DOHH2 (cell line): ENCODE data around the gene KCNK5.

ENCODE experiments used
- H3F3A ChIP-seq: fragments of 200-600 bp; sonication (generic), shearing (Covaris generic); 2 replicates; pipeline ENCODE4 v1.6.0; 2016; ENCODE audit warnings: antibody characterized with exemption, mild to moderate bottlenecking; ENCODE audit not compliant: control insufficient read depth, insufficient read depth
- H3K27ac ChIP-seq: fragments of 200-600 bp; sonication (generic); 2 replicates; pipeline ENCODE4 v1.5.1; 2014; ENCODE audit warnings: low read depth, mild to moderate bottlenecking, low read length, moderate library complexity
- H3K27me3 ChIP-seq: fragments of 200-600 bp; sonication (generic); 2 replicates; pipeline ENCODE4 v1.6.1; 2014; ENCODE audit warnings: mild to moderate bottlenecking, low read length, mixed read lengths; ENCODE audit not compliant: control insufficient read depth
- H3K36me3 ChIP-seq: fragments of 200-600 bp; sonication (generic); 2 replicates; pipeline ENCODE4 v1.6.1; 2014; ENCODE audit warnings: mild to moderate bottlenecking, low read length, moderate library complexity, mixed read lengths; ENCODE audit not compliant: control insufficient read depth
- H3K4me1 ChIP-seq: fragments of 200-600 bp; sonication (generic); 2 replicates; pipeline ENCODE4 v1.6.1; 2014; ENCODE audit warnings: mild to moderate bottlenecking, low read length, mixed read lengths; ENCODE audit not compliant: control insufficient read depth
- H3K4me2 ChIP-seq: fragments of 200-600 bp; sonication (generic); 2 replicates; pipeline ENCODE4 v1.6.0; 2014; ENCODE audit warnings: mild to moderate bottlenecking, low read length, moderate library complexity
- H3K4me3 ChIP-seq: fragments of 200-600 bp; sonication (generic); 2 replicates; pipeline ENCODE4 v1.5.1; 2014; ENCODE audit warnings: mild to moderate bottlenecking, low read length, mixed read lengths
- H3K79me2 ChIP-seq: fragments of 200-600 bp; sonication (generic); 2 replicates; pipeline ENCODE4 v1.6.1; 2014; ENCODE audit warnings: mild to moderate bottlenecking, low read length, mixed read lengths; ENCODE audit not compliant: control insufficient read depth
- H3K9me2 ChIP-seq: fragments of 200-600 bp; sonication (generic); replicated peaks from 2 replicates; pipeline ENCODE4 v1.6.1; 2014; ENCODE audit warnings: mild to moderate bottlenecking, low read length, mixed read lengths; ENCODE audit not compliant: control insufficient read depth
- H3K9me3 ChIP-seq: fragments of 200-600 bp; sonication (generic); 2 replicates; pipeline ENCODE4 v1.6.1; 2014; ENCODE audit warnings: antibody characterized with exemption, low read length, mixed read lengths; ENCODE audit not compliant: control insufficient read depth, insufficient read depth
- H4K20me1 ChIP-seq: fragments of 200-600 bp; sonication (generic); 2 replicates; pipeline ENCODE4 v1.6.0; 2014; ENCODE audit warnings: low read depth, mild to moderate bottlenecking, antibody characterized with exemption, low read length, moderate library complexity; ENCODE audit not compliant: control insufficient read depth, insufficient read depth
- EZH2phosphoT487 ChIP-seq: fragments of 200-600 bp; sonication (generic); IDR thresholded peaks from 2 replicates; pipeline ENCODE4 v1.6.1; 2017; ENCODE audit warnings: borderline replicate concordance, mild to moderate bottlenecking, antibody characterized with exemption, low read length, moderate library complexity, mixed read lengths
- TF ChIP-seq, protein P1 (sequence below): fragments of 200-600 bp; sonication (generic); IDR thresholded peaks from one replicate; pipeline ENCODE4 v1.5.1; 2014; ENCODE audit warnings: antibody characterized with exemption, mild to moderate bottlenecking, low read depth, low read length; ENCODE audit not compliant: poor library complexity, severe bottlenecking

Gene KCNK5

DNA sequence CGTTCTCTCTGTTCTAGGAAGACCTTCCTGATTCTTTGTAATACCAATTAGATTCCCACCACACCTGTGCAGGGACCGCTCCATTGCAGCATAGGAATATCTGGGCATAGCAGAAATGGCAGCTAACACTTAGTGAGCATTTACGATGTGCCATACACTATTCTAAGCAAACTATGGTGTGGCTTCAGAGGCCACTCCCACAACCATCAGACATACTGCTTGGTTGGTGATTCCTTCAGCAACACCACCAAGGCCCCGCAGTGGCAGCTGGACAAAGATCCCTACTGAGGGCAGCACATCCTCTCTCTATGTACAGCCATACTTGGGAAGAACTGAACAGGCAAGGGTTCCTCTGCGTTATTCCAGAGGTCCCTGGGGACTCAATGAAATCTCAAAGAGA is 6.2 kb downstream of the KCNK5 start:
- Histone ChIP-seq H4K20me1 (no peaks in the 10 kb centered on the region), H3K4me2 (no peak overlapping the region), H3K9me3 (no peaks in the 10 kb centered on the region), H3K9me2 (no peaks in the 10 kb centered on the region), H3K27ac (no peak overlapping the region), H3K79me2 (no peaks in the 10 kb centered on the region), H3K4me1 (no peaks in the 10 kb centered on the region), H3F3A (no peaks in the 10 kb centered on the region), H3K27me3 (peaks cover 10% of the 10 kb centered on the region; the same call in 1 of the 2 replicates), H3K4me3 (no peak overlapping the region), H3K36me3 (no peaks in the 10 kb centered on the region)
- TF ChIP-seq EZH2phosphoT487 = no peak
- TF ChIP-seq, protein P1, sequence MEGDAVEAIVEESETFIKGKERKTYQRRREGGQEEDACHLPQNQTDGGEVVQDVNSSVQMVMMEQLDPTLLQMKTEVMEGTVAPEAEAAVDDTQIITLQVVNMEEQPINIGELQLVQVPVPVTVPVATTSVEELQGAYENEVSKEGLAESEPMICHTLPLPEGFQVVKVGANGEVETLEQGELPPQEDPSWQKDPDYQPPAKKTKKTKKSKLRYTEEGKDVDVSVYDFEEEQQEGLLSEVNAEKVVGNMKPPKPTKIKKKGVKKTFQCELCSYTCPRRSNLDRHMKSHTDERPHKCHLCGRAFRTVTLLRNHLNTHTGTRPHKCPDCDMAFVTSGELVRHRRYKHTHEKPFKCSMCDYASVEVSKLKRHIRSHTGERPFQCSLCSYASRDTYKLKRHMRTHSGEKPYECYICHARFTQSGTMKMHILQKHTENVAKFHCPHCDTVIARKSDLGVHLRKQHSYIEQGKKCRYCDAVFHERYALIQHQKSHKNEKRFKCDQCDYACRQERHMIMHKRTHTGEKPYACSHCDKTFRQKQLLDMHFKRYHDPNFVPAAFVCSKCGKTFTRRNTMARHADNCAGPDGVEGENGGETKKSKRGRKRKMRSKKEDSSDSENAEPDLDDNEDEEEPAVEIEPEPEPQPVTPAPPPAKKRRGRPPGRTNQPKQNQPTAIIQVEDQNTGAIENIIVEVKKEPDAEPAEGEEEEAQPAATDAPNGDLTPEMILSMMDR = no peak

DNA sequence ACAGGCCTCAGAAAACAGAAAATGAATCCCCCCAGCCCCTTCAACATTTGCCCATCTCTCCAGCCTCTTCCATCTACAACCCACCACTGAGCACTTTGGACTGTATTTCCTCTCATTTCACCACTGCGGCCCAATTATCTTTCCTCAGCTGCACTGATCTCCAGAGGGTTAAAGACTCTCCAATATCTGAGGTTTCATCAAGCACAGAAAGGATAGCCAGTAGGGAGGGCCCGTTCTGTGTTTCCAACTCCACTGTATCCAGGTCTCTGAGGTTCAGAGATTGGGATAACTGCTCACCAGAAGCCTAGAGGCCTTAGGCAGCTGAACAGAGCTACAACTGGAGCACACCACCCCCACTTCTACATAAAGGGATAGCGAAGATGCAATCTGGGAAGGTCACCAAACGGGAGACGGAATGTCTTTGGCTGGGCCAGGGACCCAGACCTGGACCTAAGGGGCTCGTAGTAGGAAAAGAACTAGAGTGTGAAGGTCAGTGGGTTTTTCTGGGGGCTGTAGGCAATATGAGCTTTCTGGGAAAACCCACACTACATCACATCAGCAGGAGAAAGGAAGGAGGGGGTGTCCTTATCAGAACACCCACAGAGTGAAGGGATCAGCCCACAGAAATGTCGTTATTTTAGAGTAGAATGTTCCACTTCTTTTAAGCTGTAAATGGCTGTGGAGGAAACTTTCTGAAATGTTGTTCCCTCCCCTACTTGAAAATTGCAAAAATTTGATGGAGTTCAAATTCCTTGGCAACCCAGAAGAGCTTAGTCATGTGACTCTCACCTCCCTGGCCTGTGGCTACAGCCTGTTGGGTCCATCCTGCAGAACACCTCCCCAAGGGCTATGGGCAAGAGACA is 7.3 kb downstream of the KCNK5 start:
- H3K4me1 ChIP-seq = no peaks in the 10 kb centered on the region
- no peaks in the 10 kb centered on the region for H3F3A ChIP-seq
- peaks cover 10% of the 10 kb centered on the region; the same call in 1 of the 2 replicates for H3K27me3 ChIP-seq
- no peak overlapping the region for H3K27ac ChIP-seq
- no peaks in the 10 kb centered on the region for H3K9me3 ChIP-seq
- H3K79me2 ChIP-seq = no peaks in the 10 kb centered on the region
- no peaks in the 10 kb centered on the region for H3K9me2 ChIP-seq
- H3K36me3 ChIP-seq = no peaks in the 10 kb centered on the region
- no peak overlapping the region for H3K4me2 ChIP-seq
- no peaks in the 10 kb centered on the region for H4K20me1 ChIP-seq
- H3K4me3 ChIP-seq = no peak overlapping the region
- TF ChIP-seq EZH2phosphoT487 = no peak
- TF ChIP-seq, protein P1 = no peak

DNA sequence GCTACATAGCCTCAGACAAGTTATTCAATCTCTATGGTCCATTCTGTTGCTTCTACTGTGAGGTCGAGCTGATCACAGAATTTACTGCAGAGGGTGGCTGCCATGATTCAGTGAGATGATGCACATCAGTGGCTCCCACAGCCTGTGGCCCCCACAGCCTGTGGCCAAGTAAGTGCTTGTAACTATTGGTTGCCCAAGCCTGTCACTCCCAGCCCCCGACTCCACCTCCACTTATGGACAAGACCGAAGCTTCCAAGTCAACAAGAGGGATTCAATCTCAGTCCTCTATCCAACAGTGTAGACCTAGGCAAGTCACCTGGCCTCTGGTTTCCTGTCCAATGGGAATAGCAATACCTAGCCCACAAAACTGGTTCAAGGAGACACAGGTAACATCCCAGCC is 8.2 kb downstream of the KCNK5 start:
- Histone ChIP-seq H3K9me2 (no peaks in the 10 kb centered on the region), H3K36me3 (no peaks in the 10 kb centered on the region), H3K4me3 (no peak overlapping the region), H3F3A (no peaks in the 10 kb centered on the region), H3K79me2 (no peaks in the 10 kb centered on the region), H3K4me2 (no peak overlapping the region), H3K9me3 (no peaks in the 10 kb centered on the region), H3K27me3 (peaks cover 6% of the 10 kb centered on the region; the same call in 1 of the 2 replicates), H3K4me1 (no peaks in the 10 kb centered on the region), H4K20me1 (no peaks in the 10 kb centered on the region), H3K27ac (no peak overlapping the region)
- no peak for TF ChIP-seq EZH2phosphoT487
- TF ChIP-seq, protein P1 = no peak
